ENCODE measurements around the gene OLIG2.

The OLIG2 gene

DNA sequence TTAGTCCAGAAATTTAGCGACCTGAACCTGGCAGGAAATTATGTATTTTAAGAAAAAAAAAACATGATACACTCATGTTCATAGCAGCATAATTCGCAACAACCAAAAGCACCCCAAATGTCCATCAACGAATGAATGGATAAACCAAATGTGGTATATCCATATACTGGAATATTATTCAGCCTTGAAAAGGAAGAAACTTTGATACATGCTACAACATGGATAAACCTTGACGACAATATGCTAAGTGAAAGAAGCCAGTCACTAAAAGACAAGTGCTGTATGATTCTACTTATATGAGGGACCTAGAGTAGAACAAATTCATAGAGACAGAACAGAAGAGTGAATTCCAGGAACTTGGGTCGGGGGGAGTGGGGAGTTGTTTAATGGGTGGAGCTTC is 43.5 kb downstream of the OLIG2 start:
- no peak for FAIRE-seq

DNA sequence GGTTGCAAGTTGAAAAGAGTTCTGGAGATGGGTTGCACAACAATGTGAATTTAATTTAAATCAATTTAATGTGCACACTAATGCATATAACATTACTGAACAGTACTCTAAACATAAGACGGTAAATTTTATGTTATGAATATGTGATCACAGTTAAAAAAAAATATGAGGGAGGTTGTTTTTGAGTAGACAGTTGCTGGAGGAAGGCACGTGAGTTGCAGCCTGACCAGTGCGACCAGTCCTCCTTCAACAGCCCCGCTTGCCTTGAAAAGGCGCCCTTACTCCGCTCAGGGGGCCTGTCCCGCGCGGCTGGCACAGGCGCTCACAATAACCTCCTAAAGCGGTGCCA is 43.9 kb downstream of the OLIG2 start:
- no peak for FAIRE-seq

DNA sequence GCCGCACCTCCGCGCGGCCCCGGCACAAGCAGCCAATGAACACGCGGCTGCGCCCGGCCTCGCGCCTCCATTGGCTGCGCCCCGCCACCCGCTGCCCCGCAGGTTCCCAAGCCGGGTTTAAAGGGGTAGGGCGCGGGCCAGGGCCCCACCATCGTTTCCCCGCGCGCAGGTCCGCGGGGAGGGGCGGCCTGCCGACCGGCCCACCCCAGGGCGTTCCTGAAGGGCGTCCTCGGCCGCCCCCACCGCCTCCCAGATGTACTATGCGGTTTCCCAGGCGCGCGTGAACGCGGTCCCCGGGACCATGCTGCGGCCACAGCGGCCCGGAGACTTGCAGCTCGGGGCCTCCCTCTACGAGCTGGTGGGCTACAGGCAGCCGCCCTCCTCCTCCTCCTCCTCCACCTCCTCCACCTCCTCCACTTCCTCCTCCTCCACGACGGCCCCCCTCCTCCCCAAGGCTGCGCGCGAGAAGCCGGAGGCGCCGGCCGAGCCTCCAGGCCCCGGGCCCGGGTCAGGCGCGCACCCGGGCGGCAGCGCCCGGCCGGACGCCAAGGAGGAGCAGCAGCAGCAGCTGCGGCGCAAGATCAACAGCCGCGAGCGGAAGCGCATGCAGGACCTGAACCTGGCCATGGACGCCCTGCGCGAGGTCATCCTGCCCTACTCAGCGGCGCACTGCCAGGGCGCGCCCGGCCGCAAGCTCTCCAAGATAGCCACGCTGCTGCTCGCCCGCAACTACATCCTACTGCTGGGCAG is 44.4 kb downstream of the OLIG2 start, which contains the start of gene OLIG1:
TSS of gene OLIG1 (plus strand) at position 148 of the 750 bp plus-strand sequence. CDS start at position 254, 106 bp downstream.
- FAIRE-seq = no peak

DNA sequence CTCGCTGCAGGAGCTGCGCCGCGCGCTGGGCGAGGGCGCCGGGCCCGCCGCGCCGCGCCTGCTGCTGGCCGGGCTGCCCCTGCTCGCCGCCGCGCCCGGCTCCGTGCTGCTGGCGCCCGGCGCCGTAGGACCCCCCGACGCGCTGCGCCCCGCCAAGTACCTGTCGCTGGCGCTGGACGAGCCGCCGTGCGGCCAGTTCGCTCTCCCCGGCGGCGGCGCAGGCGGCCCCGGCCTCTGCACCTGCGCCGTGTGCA is 44.9 kb downstream of the OLIG2 start:
- FAIRE-seq = no peak

DNA sequence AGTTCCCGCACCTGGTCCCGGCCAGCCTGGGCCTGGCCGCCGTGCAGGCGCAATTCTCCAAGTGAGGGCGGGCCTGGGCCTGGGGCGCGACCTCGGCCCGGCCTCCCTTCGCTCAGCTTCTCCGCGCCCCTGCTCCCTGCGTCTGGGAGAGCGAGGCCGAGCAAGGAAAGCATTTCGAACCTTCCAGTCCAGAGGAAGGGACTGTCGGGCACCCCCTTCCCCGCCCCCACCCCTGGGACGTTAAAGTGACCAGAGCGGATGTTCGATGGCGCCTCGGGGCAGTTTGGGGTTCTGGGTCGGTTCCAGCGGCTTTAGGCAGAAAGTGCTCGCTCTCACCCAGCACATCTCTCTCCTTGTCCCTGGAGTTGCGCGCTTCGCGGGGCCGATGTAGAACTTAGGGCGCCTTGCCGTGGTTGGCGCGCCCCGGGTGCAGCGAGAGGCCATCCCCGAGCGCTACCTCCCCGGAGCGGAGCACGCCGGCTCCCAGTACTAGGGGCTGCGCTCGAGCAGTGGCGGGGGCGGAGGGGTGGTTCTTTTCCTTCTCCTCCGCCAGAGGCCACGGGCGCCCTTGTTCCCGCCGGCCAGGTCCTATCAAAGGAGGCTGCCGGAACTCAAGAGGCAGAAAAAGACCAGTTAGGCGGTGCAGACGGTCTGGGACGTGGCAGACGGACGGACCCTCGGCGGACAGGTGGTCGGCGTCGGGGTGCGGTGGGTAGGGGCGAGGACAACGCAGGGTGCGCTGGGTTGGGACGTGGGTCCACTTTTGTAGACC is 45.4 kb downstream of the OLIG2 start:
- FAIRE-seq = no peak

DNA sequence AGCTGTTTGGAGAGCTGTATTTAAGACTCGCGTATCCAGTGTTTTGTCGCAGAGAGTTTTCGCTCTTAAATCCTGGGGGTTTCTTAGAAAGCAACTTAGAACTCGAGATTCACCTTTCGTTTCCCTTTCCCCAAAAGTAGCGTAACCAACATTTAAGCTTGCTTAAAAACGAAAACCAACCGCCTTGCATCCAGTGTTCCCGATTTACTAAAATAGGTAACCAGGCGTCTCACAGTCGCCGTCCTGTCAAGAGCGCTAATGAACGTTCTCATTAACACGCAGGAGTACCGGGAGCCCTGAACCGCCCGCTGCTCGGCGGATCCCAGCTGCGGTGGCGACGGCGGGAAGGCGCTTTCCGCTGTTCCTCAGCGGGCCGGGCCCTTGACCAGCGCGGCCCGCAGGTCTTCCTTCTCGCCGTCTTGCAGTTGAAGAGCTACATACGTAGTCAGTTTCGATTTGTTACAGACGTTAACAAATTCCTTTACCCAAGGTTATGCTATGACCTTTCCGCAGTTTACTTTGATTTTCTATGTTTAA is 46.1 kb downstream of the OLIG2 start:
- no peak for FAIRE-seq

DNA sequence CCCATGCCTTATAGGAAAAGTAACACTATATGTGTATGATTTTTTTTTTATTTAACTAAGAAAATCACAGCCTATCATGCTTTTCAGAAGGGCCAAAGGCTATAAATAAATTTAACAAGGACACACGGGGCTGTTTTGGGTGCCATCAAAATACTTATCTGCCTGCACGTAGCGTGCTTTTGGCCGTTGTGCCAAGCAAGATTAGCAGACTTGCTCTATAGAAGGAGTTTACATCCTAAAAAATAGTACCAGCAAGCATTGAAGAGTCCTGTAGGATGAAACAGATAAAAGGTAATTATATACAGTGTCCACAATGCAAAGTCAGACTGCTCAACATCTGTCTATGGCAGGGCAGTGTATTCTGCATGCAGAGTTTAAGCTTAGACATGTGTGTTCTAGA is 47.9 kb downstream of the OLIG2 start:
- FAIRE-seq = no peak

DNA sequence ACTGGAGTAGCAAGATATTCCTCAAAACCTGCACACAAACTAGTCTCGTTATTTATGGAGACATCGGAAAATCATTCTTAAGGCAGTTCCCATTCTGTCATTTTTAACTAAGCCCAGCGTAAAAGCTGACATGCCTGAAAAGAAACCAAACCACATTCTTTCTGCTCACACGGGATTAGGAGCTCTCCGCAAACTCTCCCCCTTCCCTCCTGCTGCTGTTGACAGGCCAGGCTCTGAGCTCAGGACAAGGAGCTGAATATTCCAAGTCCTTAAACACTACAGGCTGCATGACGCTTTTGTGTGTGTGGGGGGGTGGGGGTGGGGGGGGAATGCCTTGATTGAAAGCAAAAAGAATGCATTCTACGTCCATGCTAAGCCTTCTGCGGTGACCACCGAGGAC is 49.4 kb downstream of the OLIG2 start:
- no peak for FAIRE-seq

DNA sequence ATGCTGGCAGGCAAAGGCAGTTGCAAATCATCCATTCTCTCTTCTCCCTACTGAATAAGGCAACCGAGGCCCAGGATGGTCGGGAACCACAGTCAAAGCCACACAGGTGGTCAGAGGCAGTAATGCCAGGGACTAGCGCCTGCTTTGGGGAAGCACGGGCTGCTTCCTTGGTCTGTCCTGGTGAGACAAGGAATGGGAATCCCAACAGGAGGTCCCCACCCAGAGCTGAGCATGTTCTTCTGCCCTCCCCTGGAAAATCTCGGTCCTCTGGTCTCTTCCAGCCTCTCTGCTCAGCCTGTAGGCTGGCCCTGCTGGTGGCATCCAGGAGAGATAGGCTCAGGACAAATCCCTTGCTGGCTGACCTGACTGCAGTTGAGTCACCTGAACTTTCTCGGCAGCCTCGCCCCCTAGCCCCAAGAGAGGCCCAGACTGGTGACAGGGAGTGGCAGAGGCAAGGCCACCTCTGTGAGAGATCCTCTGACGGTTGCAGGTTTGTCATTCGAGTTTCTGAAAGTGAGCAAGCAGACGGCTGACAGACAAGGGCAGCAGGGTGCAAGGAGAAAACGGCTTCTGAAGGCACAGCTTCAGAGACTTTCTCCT is 50.0 kb downstream of the OLIG2 start:
- no peak for FAIRE-seq

DNA sequence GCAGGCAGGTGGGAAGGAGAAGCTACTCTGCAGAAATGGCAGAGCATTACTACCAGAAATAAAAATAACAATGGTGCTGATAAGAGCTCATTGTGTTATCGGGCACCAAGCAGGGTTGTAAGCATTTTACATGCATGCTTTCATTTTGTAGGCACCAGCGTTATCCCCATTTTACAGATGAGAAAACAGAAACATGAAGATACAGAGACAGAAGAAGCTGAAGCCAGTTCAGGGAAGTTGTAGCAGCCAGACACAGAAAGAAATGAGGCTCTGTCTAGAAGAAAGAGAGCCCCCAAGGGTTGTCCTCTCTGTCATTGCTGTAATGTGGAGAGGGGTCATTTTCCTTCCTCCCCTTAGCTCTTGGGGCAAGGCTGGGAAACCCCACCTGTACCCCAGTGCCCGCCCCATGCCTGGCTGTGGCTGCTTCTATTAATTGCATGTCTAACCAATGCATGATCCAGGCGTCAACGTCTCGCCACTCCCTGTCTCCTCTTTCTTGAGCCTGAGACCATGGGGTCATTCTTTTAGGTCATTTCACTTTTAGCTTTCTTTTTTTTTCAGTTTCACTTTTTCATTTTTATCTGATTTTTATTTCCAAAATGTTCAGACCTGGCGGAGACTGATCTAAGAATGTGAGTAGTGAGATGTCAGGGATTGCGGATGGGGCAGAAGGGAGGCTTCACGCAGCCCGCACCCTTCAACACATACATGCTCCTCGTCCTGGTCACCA is 51.0 kb downstream of the OLIG2 start:
- no peak for FAIRE-seq

Measured in G401.6 (cell line).